IMR-90 (cell line): ENCODE data around the gene RNASE1. TPM values are rescaled to one million over a fixed set of nuclear protein-coding genes. Genes with fewer than 3 reads are reported as not detected.

ENCODE experiments used
- ATAC-seq: fragments of 200-7000 bp; cut with Tn5 transposase; 2 replicates; pipeline ENCODE4 v1.9.1; 2020; ENCODE audit warnings: low read depth, mild to moderate bottlenecking, moderate library complexity
- BruUV-seq: library from RNA; stranded (reverse); fragments of 400-500 nt; replicated peaks from 2 replicates; lab custom pipeline; 2021; lab: Mats Ljungman, UMichigan
- CTCF ChIA-PET: fragments of 300-600 bp; formaldehyde crosslinking; extraction: SDS; loops from one replicate; lab custom pipeline; 2021; ENCODE audit warnings: antibody characterized with exemption; lab: Yijun Ruan, JAX
- POLR2A ChIA-PET: fragments of 300-600 bp; sonication (Branson Sonifier 250); formaldehyde crosslinking; loops from one replicate; lab custom pipeline; 2022; ENCODE audit warnings: antibody characterized with exemption; ENCODE audit not compliant: unreplicated experiment; lab: Charles Lee
- DNase-seq: peaks from one replicate; pipeline ENCODE4 v3.0.0; 2013
- H2AFZ ChIP-seq: replicated peaks from 2 replicates; pipeline ENCODE3; 2013; ENCODE audit warnings: low read length, mild to moderate bottlenecking; ENCODE audit not compliant: poor library complexity
- H2AK5ac ChIP-seq: 2 replicates; pipeline ENCODE4 v1.6.1; 2013; ENCODE audit warnings: low read depth, low read length, inconsistent platforms
- H2AK9ac ChIP-seq: replicated peaks from 2 replicates; pipeline ENCODE3; 2013; ENCODE audit warnings: mild to moderate bottlenecking, low read depth, low read length, moderate library complexity; ENCODE audit not compliant: poor library complexity
- H2BK120ac ChIP-seq: 2 replicates; pipeline ENCODE4 v1.6.1; 2013; ENCODE audit warnings: low read depth, low read length, inconsistent platforms
- H2BK15ac ChIP-seq: 3 replicates; pipeline ENCODE4 v1.6.1; 2013; ENCODE audit warnings: low read depth, low read length, inconsistent platforms
- H2BK20ac ChIP-seq: 2 replicates; pipeline ENCODE4 v1.6.1; 2013; ENCODE audit warnings: low read depth, mild to moderate bottlenecking, inconsistent platforms, low read length, moderate library complexity
- H2BK5ac ChIP-seq: 2 replicates; pipeline ENCODE4 v1.6.1; 2013; ENCODE audit warnings: mild to moderate bottlenecking, low read depth, low read length, inconsistent platforms; ENCODE audit not compliant: poor library complexity, severe bottlenecking
- H3K14ac ChIP-seq: replicated peaks from 2 replicates; pipeline ENCODE4 v1.6.1; 2013; ENCODE audit warnings: low read depth, low read length, inconsistent platforms
- H3K18ac ChIP-seq: 2 replicates; pipeline ENCODE4 v1.6.1; 2013; ENCODE audit warnings: low read depth, low read length, control low read depth
- H3K23ac ChIP-seq: 2 replicates; pipeline ENCODE4 v1.6.1; 2013; ENCODE audit warnings: low read depth, low read length, inconsistent platforms
- H3K27ac ChIP-seq: 2 replicates; pipeline ENCODE4 v1.5.1; 2013; ENCODE audit warnings: mild to moderate bottlenecking, control low read depth, low read length; ENCODE audit not compliant: insufficient read depth
- H3K27me3 ChIP-seq: 2 replicates; pipeline ENCODE4 v1.6.1; 2013; ENCODE audit warnings: low read length; ENCODE audit not compliant: control insufficient read depth, insufficient read depth
- H3K36me3 ChIP-seq: 2 replicates; pipeline ENCODE4 v1.6.1; 2013; ENCODE audit warnings: low read length, mixed read lengths; ENCODE audit not compliant: control insufficient read depth, insufficient read depth
- H3K4ac ChIP-seq: 2 replicates; pipeline ENCODE4 v1.6.1; 2013; ENCODE audit warnings: low read depth, low read length, inconsistent platforms
- H3K4me1 ChIP-seq: 2 replicates; pipeline ENCODE4 v1.6.1; 2013; ENCODE audit warnings: low read length, mixed read lengths; ENCODE audit not compliant: control insufficient read depth, insufficient read depth
- H3K4me2 ChIP-seq: 2 replicates; pipeline ENCODE4 v1.6.1; 2013; ENCODE audit warnings: low read depth, mild to moderate bottlenecking, control low read depth, low read length, moderate library complexity
- H3K4me3 ChIP-seq: 2 replicates; pipeline ENCODE4 v1.5.1; 2013; ENCODE audit warnings: low read depth, mild to moderate bottlenecking, control low read depth, low read length, moderate library complexity; ENCODE audit not compliant: insufficient read depth
- H3K56ac ChIP-seq: 2 replicates; pipeline ENCODE4 v1.6.1; 2013; ENCODE audit warnings: low read length, inconsistent platforms; ENCODE audit not compliant: insufficient read depth; ENCODE audit errors: extremely low read depth
- H3K79me1 ChIP-seq, 2 experiments: 2 replicates each; pipeline ENCODE4 v1.6.1; 2013; ENCODE audit warnings: low read length in 2 of 2, inconsistent platforms in 1 of 2, low read depth in 1 of 2
- H3K9ac ChIP-seq: 2 replicates; pipeline ENCODE4 v1.6.1; 2013; ENCODE audit warnings: low read depth, low read length, control low read depth
- H3K9me1 ChIP-seq: 2 replicates; pipeline ENCODE4 v1.6.1; 2013; ENCODE audit warnings: low read length, inconsistent platforms; ENCODE audit not compliant: insufficient read depth
- H3K9me3 ChIP-seq: 2 replicates; pipeline ENCODE4 v1.6.1; 2013; ENCODE audit warnings: low read length; ENCODE audit not compliant: control insufficient read depth, insufficient read depth
- H4K20me1 ChIP-seq: 2 replicates; pipeline ENCODE4 v1.6.1; 2013; ENCODE audit warnings: low read length, inconsistent platforms; ENCODE audit not compliant: insufficient read depth
- H4K5ac ChIP-seq: 2 replicates; pipeline ENCODE4 v1.6.1; 2013; ENCODE audit warnings: mild to moderate bottlenecking, low read depth, low read length, control low read depth
- H4K8ac ChIP-seq, 2 experiments: 2 replicates each; pipeline ENCODE4 v1.6.1; 2013; ENCODE audit warnings: low read depth in 2 of 2, low read length in 2 of 2, control low read depth in 1 of 2, inconsistent platforms in 1 of 2
- H4K91ac ChIP-seq: 2 replicates; pipeline ENCODE4 v1.6.1; 2013; ENCODE audit warnings: low read depth, low read length, inconsistent platforms; ENCODE audit not compliant: insufficient read depth
- BHLHE40 ChIP-seq: fragments of 150-350 bp; IDR thresholded peaks from 2 replicates; pipeline ENCODE4 v1.6.1; 2016; ENCODE audit warnings: mild to moderate bottlenecking, low read depth, low read length
- CEBPB ChIP-seq: IDR thresholded peaks from 2 replicates; pipeline ENCODE4 v1.6.1; 2012; ENCODE audit warnings: low read depth, low read length, improper control_type of control experiment
- CHD1 ChIP-seq: IDR thresholded peaks from 2 replicates; pipeline ENCODE4 v1.6.1; 2012; ENCODE audit warnings: low read depth, low read length, improper control_type of control experiment
- CTCF ChIP-seq: conservative IDR thresholded peaks from 2 replicates; pipeline ENCODE4 v1.5.1; 2012; ENCODE audit warnings: mild to moderate bottlenecking, low read depth, low read length, improper control_type of control experiment
- FOS ChIP-seq: fragments of 150-350 bp; IDR thresholded peaks from 2 replicates; pipeline ENCODE4 v1.6.1; 2016; ENCODE audit warnings: low read depth, low read length
- MAFK ChIP-seq: IDR thresholded peaks from 2 replicates; pipeline ENCODE4 v1.6.1; 2012; ENCODE audit warnings: low read depth, low read length, improper control_type of control experiment
- MXI1 ChIP-seq: IDR thresholded peaks from 2 replicates; pipeline ENCODE4 v1.6.1; 2012; ENCODE audit warnings: low read depth, mild to moderate bottlenecking, low read length, moderate library complexity, borderline replicate concordance
- NFE2L2 ChIP-seq: fragments of 150-350 bp; IDR thresholded peaks from 2 replicates; pipeline ENCODE4 v1.6.1; 2016; ENCODE audit warnings: low read depth, mild to moderate bottlenecking, low read length
- POLR2A ChIP-seq: IDR thresholded peaks from 2 replicates; pipeline ENCODE4 v1.6.1; 2012; ENCODE audit warnings: mild to moderate bottlenecking, low read depth, low read length
- RAD21 ChIP-seq: IDR thresholded peaks from 2 replicates; pipeline ENCODE4 v1.6.1; 2012; ENCODE audit warnings: low read length, improper control_type of control experiment
- RCOR1 ChIP-seq: IDR thresholded peaks from 2 replicates; pipeline ENCODE4 v1.6.1; 2012; ENCODE audit warnings: mild to moderate bottlenecking, low read length, improper control_type of control experiment; ENCODE audit not compliant: insufficient replicate concordance
- RFX5 ChIP-seq: IDR thresholded peaks from 2 replicates; pipeline ENCODE4 v1.8.0; 2012; ENCODE audit warnings: low read depth, mild to moderate bottlenecking, low read length, moderate library complexity
- WGBS, 2 experiments: methylation state at CpG; one replicate each; pipeline versions ENCODE4 v1.1.5 to v1.1.7; 2013; ENCODE audit warnings: missing lambda C conversion rate in 2 of 2; ENCODE audit not compliant: insufficient read length in 1 of 2; ENCODE audit errors: extremely low coverage in 2 of 2; 5-methylcytosine and 5-hydroxymethylcytosine counted together
- dilution Hi-C: fragments of 300-500 bp; cut with HindIII; formaldehyde crosslinking; loops from one replicate; pipeline ENCODE4 v1.14.3; 2018; ENCODE audit warnings: low sequenced_read_pairs; ENCODE audit not compliant: unreplicated experiment
- in situ Hi-C: fragments of 300-500 bp; cut with MboI; formaldehyde crosslinking; loops from 3 replicates; pipeline ENCODE4 v1.14.3; 2019; ENCODE audit warnings: low sequenced_read_pairs, inconsistent platforms, mixed read lengths
- intact Hi-C: fragments of 100-400 bp; cut with micrococcal nuclease; formaldehyde crosslinking; loops from 2 replicates; pipeline ENCODE4 v1.10.0; 2022
- polyA plus RNA-seq, 3 experiments: library from polyadenylated mRNA; depleted of rRNA; stranded (reverse); fragments of >200 nt; gene quantifications; 2 replicates each; pipeline ENCODE4 v1.2.3, GENCODE V29; 2012; ENCODE audit warnings: low replicate concordance in 1 of 3
- total RNA-seq: library from RNA; depleted of rRNA; stranded (reverse); fragments of >200 nt; gene quantifications from 2 replicates; pipeline ENCODE4 v1.2.3, GENCODE V29; 2012
- TF ChIP-seq, protein P1 (sequence below): fragments of 150-350 bp; IDR thresholded peaks from 2 replicates; pipeline ENCODE4 v1.6.1; 2017; ENCODE audit warnings: mild to moderate bottlenecking, antibody characterized with exemption, low read length, low read depth
- TF ChIP-seq, protein P2 (sequence below): fragments of 150-350 bp; IDR thresholded peaks from 2 replicates; pipeline ENCODE4 v1.6.1; 2016; ENCODE audit warnings: low read depth, mild to moderate bottlenecking, low read length, moderate library complexity, borderline replicate concordance

RNASE1 gene
- total and polyA plus RNA-seq, 2 of the 4 experiments (the other 2 are of a cell fraction), result not detected

- TF ChIP-seq CEBPB (no peak), CHD1 (no peak), RAD21 (no peak), POLR2A (no peak), FOS (no peak), MAFK (no peak), CTCF (no peak), NFE2L2 (no peak), RFX5 (no peak), MXI1 (no peak), RCOR1 (no peak), BHLHE40 (no peak)
- TF ChIP-seq, protein P1, sequence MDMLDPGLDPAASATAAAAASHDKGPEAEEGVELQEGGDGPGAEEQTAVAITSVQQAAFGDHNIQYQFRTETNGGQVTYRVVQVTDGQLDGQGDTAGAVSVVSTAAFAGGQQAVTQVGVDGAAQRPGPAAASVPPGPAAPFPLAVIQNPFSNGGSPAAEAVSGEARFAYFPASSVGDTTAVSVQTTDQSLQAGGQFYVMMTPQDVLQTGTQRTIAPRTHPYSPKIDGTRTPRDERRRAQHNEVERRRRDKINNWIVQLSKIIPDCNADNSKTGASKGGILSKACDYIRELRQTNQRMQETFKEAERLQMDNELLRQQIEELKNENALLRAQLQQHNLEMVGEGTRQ, result no peak
- TF ChIP-seq, protein P2, sequence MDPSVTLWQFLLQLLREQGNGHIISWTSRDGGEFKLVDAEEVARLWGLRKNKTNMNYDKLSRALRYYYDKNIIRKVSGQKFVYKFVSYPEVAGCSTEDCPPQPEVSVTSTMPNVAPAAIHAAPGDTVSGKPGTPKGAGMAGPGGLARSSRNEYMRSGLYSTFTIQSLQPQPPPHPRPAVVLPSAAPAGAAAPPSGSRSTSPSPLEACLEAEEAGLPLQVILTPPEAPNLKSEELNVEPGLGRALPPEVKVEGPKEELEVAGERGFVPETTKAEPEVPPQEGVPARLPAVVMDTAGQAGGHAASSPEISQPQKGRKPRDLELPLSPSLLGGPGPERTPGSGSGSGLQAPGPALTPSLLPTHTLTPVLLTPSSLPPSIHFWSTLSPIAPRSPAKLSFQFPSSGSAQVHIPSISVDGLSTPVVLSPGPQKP, result no peak
- dilution Hi-C loops, result no loop called here
- no peak overlapping the region for H3K4me3 ChIP-seq
- intact Hi-C loops, result no loop called here
- H4K91ac ChIP-seq, result no peak overlapping the region
- H3K79me1 ChIP-seq, result no peaks in the 10 kb centered on the region
- no TSS peak for BruUV-seq
- no peak for DNase-seq
- 64% methylated on average over 3 of the region's 9 CpGs; no CpG with 5 or more reads in 1 of the 2 experiments for WGBS, 2 experiments
- CTCF ChIA-PET, result no interaction called here
- H3K27me3 ChIP-seq, result no peaks in the 10 kb centered on the region
- H2AFZ ChIP-seq, result no peak overlapping the region
- ATAC-seq, result no peak
- no peak overlapping the region for H3K4ac ChIP-seq
- H3K9me3 ChIP-seq, result no peaks in the 10 kb centered on the region
- H4K5ac ChIP-seq, result no peak overlapping the region
- no peak overlapping the region for H4K8ac ChIP-seq
- in situ Hi-C loops, result no loop called here
- no peak overlapping the region for H3K18ac ChIP-seq
- H3K23ac ChIP-seq, result no peak overlapping the region
- no peaks in the 10 kb centered on the region for H3K4me1 ChIP-seq
- H2AK5ac ChIP-seq, result no peak overlapping the region
- no peak overlapping the region for H2BK5ac ChIP-seq
- H3K36me3 ChIP-seq, result no peaks in the 10 kb centered on the region
- no peak overlapping the region for H2BK20ac ChIP-seq
- H3K9me1 ChIP-seq, result no peaks in the 10 kb centered on the region
- H3K56ac ChIP-seq, result no peak overlapping the region
- H3K14ac ChIP-seq, result no peak overlapping the region
- H2AK9ac ChIP-seq, result no peak overlapping the region
- POLR2A ChIA-PET, result no interaction called here
- no peak overlapping the region for H3K4me2 ChIP-seq
- no peak overlapping the region for H2BK120ac ChIP-seq
- H2BK15ac ChIP-seq, result no peak overlapping the region
- no peak overlapping the region for H3K27ac ChIP-seq
- no peaks in the 10 kb centered on the region for H4K20me1 ChIP-seq
- no peak overlapping the region for H3K9ac ChIP-seq
Measured at GRCh38 chr14:20799892-20800544, 2.6 kb downstream of the RNASE1 start.
